Measurements from ENCODE around the gene IGFBP2. TPM values are rescaled to one million over a fixed set of nuclear protein-coding genes. Genes with fewer than 3 reads are reported as not detected.
A peak's percentile ranks its signal among the peaks of the same experiment; 100 is the strongest.

Gene IGFBP2
- total RNA-seq, 1 experiment from 2014 or later: 363 TPM

DNA sequence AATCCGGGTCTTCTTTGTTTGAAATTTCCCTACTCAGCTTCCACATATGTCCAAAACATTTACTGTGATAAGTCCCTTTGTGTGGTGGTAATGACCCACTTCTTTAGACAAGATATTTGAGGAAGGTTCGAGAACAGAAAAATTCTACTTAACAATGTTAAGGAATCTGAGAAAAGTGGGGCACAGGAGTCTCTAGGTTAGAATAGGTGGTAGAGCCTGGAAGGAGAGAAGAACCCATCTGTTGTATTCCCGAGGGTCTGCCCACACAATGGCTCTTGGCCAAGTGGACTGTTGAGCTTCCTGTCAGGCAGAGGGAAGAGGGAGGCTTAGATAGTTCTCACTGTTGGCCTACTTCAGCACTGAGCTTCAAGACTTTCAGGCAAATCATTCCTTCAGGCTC lies 4.3 kb downstream of the IGFBP2 start:
- DNase-seq: no peak
- peaks cover 5% of the 10 kb centered on the region; the same call in 1 of the 2 replicates for H3K4me1 ChIP-seq (ENCODE audit: insufficient read depth, low read length)
- H3K9ac ChIP-seq (ENCODE audit: extremely low read depth, insufficient read length, low read length): no peak overlapping the region
- Mint-ChIP-seq H3K9me3 (peaks cover 0 to 3% of the 10 kb centered on the region in 2 experiments; a peak in 2 of 5 replicates), H3K27me3 (ENCODE audit: low read depth) (peaks cover 10% of the 10 kb centered on the region), H3K4me3 (peak overlapping the region; percentile 36 to 100; a peak in 3 of 5 replicates), H3K27ac (peak overlapping the region in 2 of 3 experiments; percentile 12 to 44; a peak in 3 of 7 replicates), H3K36me3 (ENCODE audit: insufficient read depth in 1 of 3, low read depth in 3 of 3) (peaks cover 32 to 39% (median 38%) of the 10 kb centered on the region in 3 experiments), H3K4me1 (peaks cover 42 to 52% of the 10 kb centered on the region in 2 experiments)
- H2AFZ ChIP-seq (ENCODE audit: low read length): no peak overlapping the region
- no peak overlapping the region for H2AK5ac ChIP-seq (ENCODE audit: insufficient read length, low read length)
- no peak overlapping the region for H2BK12ac ChIP-seq (ENCODE audit: insufficient read length, low read depth, low read length)
- H3K23ac ChIP-seq (ENCODE audit: insufficient read length, low read depth, low read length): no peak overlapping the region
- H2BK120ac ChIP-seq (ENCODE audit: low read depth, low read length, poor library complexity, severe bottlenecking): no peak overlapping the region
- no peak overlapping the region for H4K5ac ChIP-seq (ENCODE audit: insufficient read length, low read depth, low read length)
- no peak overlapping the region for H2BK5ac ChIP-seq (ENCODE audit: insufficient read length, low read length)
- no peaks in the 10 kb centered on the region for H4K20me1 ChIP-seq (ENCODE audit: control insufficient read depth, insufficient read depth, insufficient read length)
- no peak overlapping the region for H2BK15ac ChIP-seq (ENCODE audit: low read depth, low read length)
- peak overlapping the region; percentile 96 for H3K4me2 ChIP-seq (ENCODE audit: insufficient read depth, insufficient read length, low read length)
- H3T11ph ChIP-seq (ENCODE audit: low read length): no peak overlapping the region
- H3K27ac ChIP-seq (ENCODE audit: insufficient read length, low read depth, low read length): no peak overlapping the region
- no peak overlapping the region for H3K18ac ChIP-seq (ENCODE audit: insufficient read length, low read depth, low read length)
- H3K9me3 ChIP-seq (ENCODE audit: control insufficient read depth, low read depth, low read length): no peaks in the 10 kb centered on the region
- no CpG with 5 or more reads among the region's 3 CpGs for WGBS (ENCODE audit: extremely low coverage, insufficient read length, low lambda C conversion rate)
- H4K91ac ChIP-seq (ENCODE audit: insufficient read length, low read depth, low read length): no peak overlapping the region
- peaks cover 3% of the 10 kb centered on the region for H3K79me1 ChIP-seq (ENCODE audit: insufficient read depth, low read depth, low read length, poor library complexity, severe bottlenecking)
- H2BK20ac ChIP-seq (ENCODE audit: low read depth, low read length, poor library complexity, severe bottlenecking): no peak overlapping the region
- no peak overlapping the region for H3K56ac ChIP-seq (ENCODE audit: insufficient read length, low read depth, low read length)
- peaks cover 32% of the 10 kb centered on the region; the same call in 1 of the 2 replicates for H3K79me2 ChIP-seq (ENCODE audit: insufficient read depth, low read length)
- H3K14ac ChIP-seq (ENCODE audit: insufficient read depth, low read length): no peak overlapping the region
- no peak overlapping the region for H4K8ac ChIP-seq (replicated peaks; ENCODE audit: insufficient read length, low read depth, low read length)
- H3K27me3 ChIP-seq (ENCODE audit: insufficient read depth, low read length): no peaks in the 10 kb centered on the region
- H3K23me2 ChIP-seq (ENCODE audit: insufficient read length, low read depth, low read length, poor library complexity, severe bottlenecking): peaks cover 35% of the 10 kb centered on the region
- H3K4ac ChIP-seq (ENCODE audit: low read depth, low read length): no peak overlapping the region
- no peak for TF ChIP-seq CTCF (conservative IDR thresholded peaks at IDR 0.05)
